ENCODE measurements around the gene ANGPTL4.
"Not testable (repeated sequence)": the region's sequence is repeated elsewhere in the genome, so short reads cannot be mapped to it uniquely, and the experiment has no call there.

ANGPTL4 gene

DNA sequence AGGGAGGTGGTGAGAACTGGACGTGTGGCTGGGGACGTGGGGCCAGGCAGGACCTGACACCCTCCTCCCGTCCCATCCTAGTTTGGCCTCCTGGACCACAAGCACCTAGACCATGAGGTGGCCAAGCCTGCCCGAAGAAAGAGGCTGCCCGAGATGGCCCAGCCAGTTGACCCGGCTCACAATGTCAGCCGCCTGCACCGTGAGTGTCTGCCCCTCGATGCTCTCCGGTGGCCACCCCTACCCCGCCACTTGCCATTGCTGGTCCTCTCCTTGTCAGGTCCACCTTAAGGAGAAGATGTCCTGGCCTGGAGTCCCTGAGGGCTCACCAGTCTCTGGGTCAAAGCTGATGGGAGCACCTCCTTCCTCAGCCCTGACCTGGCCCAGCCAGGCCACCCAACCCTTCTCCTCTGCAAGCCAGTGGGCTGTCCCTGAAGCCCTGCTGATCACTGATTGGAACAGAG lies 2.2 kb downstream of the ANGPTL4 start:
- no peak for DNase-seq

DNA sequence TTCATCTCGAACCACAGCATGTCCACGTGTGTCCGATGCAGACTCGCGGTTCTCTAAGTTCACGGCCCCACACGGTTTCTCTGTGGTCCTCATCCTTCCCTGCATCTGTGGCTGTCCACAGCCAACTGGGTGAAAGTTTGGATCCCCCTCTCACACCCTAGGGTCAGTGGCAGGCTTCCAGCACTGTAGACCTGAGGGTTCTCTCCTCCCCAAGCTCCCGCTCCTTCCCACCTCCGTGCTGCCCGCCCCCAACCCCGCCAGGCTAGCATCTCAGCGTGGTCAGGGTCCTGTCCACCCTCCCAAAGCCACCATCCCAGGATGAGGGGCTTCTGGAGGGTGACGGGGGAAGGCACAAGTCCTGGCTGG lies 3.0 kb downstream of the ANGPTL4 start:
- DNase-seq: no peak

- peak; percentile 76 for DNase-seq
Observed at GRCh38 chr19:8367327-8368001, 3.5 kb downstream of the ANGPTL4 start.

DNA sequence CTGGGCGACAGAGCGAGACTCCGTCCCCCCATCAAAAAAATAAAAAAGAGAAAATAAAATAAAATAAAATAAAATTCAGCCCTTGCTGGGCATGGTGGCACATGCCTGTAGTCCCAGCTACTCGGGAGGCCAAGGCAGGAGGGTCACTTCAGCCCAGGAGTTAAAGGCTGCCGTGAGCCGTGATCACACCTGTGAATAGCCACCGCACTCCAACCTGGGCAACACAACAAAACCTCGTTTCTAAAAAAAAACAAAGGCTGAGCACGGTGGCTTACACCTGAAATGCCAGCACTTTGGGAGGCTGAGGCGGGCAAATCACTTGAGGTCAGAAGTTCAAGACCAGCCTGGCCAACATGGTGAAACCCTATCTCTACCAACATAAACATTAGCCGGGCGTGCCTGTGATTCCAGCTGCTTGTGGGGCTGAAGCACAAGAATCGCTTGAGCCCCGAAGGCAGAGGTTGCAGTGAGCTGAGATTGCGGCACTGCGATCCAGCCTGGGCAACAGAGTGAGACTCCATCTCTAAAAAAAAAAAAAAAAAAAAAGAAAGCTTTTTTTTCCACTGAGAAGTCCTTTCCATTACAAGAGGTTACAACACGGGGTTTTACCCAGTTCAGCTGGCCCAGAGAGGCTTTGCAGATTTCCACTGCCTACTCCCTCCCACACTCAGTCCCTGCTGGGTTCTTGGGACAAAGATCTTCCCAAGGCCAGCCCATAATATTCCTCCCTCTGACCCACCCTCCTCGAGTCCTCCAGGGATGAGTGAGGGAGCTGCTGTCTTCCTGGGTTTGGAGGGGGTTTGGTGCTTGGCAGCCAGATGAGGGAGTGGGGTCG lies 6.4 kb downstream of the ANGPTL4 start:
- no peak for DNase-seq

DNA sequence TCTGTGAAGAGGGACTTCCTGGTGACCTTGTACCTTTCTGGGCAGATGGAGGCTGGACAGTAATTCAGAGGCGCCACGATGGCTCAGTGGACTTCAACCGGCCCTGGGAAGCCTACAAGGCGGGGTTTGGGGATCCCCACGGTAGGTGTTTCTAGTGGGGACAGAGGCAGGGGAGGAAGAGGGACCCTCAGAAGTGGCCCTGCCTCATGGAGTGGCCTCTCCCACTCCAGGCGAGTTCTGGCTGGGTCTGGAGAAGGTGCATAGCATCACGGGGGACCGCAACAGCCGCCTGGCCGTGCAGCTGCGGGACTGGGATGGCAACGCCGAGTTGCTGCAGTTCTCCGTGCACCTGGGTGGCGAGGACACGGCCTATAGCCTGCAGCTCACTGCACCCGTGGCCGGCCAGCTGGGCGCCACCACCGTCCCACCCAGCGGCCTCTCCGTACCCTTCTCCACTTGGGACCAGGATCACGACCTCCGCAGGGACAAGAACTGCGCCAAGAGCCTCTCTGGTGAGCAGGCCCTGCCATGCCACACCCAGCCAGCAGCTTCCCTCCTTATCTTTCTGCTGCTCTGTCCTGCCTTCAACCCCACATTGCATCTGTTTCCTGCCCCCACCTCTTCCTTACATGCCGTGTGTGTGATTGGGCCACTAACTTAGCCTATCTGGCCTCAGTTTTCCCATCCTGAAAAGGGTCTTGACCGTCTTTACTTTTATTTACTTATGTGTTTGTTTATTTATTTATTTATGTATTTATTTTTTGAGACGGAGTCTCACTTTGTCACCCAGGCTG lies 7.3 kb downstream of the ANGPTL4 start:
- DNase-seq: no peak

DNA sequence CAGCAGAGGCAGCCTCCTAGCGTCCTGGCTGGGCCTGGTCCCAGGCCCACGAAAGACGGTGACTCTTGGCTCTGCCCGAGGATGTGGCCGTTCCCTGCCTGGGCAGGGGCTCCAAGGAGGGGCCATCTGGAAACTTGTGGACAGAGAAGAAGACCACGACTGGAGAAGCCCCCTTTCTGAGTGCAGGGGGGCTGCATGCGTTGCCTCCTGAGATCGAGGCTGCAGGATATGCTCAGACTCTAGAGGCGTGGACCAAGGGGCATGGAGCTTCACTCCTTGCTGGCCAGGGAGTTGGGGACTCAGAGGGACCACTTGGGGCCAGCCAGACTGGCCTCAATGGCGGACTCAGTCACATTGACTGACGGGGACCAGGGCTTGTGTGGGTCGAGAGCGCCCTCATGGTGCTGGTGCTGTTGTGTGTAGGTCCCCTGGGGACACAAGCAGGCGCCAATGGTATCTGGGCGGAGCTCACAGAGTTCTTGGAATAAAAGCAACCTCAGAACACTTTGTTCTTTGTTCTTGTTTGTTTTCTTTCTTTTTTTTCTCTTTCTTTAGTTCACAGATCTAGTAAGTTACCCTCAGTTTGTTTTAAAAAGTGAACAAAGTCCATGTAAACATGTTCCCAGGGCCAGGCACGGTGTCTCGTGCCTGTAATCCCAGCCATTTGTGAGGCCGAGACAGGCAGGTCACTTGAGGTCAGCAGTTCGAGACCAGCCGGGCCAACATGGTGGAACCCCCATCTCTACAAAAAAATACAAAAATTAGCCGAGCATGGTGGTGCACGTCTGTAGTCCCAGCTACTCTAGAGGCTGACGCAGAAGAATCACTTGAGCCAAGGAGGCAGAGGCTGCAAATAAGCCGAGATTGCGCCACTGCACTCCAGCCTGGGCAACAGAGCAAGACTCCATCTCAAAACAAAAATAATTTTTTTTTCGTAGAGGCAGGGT lies 10.2 kb downstream of the ANGPTL4 start:
- no peak for DNase-seq

GRCh38 chr19:8375766-8376165 lies 11.8 kb downstream of the ANGPTL4 start:
- not testable (repeated sequence) for DNase-seq

GRCh38 chr19:8376373-8376974 lies 12.5 kb downstream of the ANGPTL4 start:
- DNase-seq: not testable (repeated sequence)

- no peak for DNase-seq
Observed at GRCh38 chr19:8377598-8377997, 13.6 kb downstream of the ANGPTL4 start.

- peak; percentile 4 for DNase-seq
Observed at GRCh38 chr19:8379156-8379891, 15.4 kb downstream of the ANGPTL4 start.

- DNase-seq: not testable (repeated sequence)
Observed at GRCh38 chr19:8384569-8384968, 20.6 kb downstream of the ANGPTL4 start.

DNA sequence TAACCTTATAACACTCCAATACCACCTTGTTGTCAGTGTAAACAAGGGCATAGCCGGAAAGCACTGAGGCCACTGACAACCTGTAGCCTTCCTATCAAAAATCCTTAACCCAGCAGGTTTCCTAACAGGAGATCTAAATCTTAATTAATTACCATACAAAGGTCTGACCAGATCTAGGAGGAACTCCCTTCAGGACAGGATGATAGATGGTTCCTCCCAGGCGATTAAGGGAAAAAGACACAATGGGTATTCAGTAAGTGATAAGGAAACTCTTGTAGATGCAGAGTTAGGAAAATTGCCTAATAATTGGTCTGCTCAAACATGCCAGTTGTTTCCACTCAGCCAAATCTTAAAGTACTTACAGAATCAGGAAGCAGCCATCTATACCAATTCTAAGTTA lies 21.1 kb downstream of the ANGPTL4 start:
- DNase-seq: not testable (repeated sequence)

DNA sequence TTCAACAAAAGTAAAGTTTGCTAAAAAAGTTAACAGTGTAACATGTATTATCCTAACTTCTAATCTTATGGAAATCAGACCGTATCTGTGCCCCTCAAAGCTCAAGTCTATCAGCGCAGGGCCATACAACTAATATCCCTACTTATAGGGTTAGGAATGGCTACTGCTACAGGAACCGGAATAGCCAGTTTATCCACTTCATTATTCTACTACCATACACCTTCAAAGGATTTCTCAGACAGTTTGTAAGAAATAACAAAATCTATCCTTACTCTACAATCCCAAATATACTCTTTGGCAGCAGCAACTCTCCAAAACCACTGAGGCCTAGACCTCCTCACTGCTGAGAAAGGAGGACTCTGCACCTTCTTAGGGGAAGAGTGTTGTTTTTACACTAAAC lies 21.6 kb downstream of the ANGPTL4 start:
- DNase-seq: not testable (repeated sequence)

DNA sequence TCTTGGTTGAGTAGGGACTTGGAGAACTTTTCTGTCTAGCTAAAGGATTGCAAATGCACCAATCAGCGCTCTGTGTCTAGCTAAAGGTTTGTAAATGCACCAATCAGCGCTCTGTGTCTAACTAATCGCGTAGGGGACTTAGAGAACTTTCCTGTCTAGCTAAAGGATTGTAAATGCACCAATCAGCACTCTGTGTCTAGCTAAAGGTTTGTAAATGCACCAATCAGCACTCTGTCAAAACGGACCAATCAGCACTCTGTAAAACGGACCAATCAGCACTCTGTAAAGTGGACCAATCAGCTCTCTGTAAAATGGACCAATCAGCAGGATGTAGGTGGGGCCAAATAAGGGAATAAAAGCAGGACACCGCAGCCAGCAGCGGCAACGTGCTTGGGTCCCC lies 22.5 kb downstream of the ANGPTL4 start:
- not testable (repeated sequence) for DNase-seq

DNA sequence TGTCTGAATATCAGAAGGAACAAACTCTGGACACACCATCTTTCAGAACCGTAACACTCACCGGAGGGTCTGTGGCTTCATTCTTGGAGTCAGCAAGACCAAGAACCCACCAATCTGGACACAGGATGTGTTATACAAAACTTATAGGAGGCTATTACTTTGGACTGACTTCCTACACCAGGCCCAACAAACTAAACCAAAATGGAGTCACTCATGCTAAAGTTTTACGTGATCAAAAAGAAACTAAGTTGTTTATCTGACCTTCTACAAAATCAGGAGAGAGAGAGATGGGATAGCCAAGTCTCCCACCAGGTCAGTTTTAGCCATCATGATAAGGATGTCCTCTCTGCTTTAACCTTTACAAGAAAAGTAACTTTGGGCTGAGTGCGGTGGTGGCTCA lies 23.0 kb downstream of the ANGPTL4 start:
- no peak for DNase-seq

DNA sequence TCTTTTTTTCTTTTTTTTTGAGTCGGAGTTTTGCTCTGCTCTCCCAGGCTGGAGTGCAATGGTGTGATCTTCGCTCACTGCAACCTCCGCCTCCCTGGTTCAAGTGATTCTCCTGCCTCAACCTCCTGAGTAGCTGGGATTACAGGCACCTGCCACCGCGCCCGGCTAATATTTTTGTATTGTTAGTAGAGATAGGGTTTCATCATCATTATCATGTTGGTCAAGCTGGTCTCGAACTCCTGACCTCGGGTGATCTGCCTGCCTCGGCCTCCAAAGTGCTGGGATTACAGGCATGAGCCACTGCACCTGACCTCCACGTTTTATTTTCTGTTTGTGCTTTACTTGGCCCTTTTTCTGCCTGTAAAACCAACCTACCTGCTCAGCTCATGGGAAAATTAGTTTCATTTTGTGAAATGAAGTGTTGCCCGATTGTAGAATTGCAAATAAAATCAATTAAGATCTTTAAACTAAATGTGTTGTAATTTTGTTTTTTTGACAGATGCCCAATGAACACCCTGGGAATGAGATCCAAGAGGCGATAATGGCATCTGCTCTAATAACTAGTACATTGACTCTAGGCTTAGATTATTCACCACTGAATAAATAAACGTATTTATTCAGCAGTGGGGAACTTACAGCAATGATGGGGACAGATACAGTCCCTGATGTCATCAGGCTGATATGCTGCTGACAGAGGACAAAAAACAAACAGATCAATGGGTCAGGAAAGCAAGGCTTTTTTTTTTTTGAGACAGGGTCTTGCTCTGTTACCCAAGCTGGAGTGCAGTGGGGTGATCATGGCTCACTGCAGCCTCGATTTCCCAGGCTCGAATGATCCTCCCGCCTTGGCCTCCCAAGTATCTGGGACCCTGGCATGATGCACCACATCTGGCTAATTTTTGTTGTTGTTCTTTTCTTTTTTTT lies 24.0 kb downstream of the ANGPTL4 start:
- DNase-seq: no peak

- no peak for DNase-seq
Observed at GRCh38 chr19:8388612-8388958, 24.6 kb downstream of the ANGPTL4 start.

DNA sequence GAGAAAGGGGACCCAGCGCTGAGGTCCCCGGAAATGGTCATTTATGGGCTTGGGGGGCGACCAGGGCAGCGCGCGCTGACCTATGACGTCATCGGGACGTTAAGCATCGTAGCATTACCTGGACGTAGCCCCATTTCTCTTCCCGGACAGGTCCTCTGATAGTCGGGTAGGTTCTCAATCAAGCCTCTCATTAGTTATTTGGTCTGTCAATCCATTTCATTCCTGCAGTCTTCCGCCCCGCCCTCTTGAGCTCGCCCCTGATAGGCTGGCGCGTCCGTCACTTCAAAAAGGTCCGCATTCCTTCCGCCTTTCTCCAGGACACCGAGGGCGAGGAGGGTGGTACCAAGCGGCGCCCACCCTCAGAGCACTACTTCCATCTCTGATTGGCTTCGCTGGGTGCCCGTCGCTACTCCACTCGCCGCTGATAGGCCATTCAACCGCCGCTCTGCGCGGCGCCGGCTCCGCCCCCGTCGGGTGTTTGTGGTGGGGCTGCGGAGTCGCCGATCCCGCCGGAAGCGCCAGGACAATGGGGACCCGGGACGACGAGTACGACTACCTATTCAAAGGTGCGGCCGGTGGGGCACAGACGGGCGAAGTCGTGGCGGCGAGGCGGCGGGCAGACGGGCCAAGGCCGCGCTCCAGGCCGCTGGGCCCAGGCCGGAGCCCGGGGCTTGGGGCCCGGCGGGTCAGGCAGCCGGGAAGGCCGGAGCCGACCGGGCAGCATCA lies 26.1 kb downstream of the ANGPTL4 start, which contains the start of gene RAB11B:
RAB11B (plus strand) TSS at position 470 of the 726 bp plus-strand sequence; CDS start at position 527, 57 bp downstream.
- peak; percentile 100 for DNase-seq

GRCh38 chr19:8390617-8390981 lies 26.6 kb downstream of the ANGPTL4 start:
- DNase-seq: peak; percentile 80
